Germinal center (tissue), 1 donor: ENCODE data around the gene GPC3.

Experiments used
- DNase-seq: peaks from one replicate; pipeline ENCODE4 v3.0.0; 2012; ENCODE audit warnings: mixed read lengths, low spot score

The GPC3 gene

GRCh38 chrX:133497356-133497755, 488.0 kb downstream of the GPC3 start:
- no peak for DNase-seq

DNA sequence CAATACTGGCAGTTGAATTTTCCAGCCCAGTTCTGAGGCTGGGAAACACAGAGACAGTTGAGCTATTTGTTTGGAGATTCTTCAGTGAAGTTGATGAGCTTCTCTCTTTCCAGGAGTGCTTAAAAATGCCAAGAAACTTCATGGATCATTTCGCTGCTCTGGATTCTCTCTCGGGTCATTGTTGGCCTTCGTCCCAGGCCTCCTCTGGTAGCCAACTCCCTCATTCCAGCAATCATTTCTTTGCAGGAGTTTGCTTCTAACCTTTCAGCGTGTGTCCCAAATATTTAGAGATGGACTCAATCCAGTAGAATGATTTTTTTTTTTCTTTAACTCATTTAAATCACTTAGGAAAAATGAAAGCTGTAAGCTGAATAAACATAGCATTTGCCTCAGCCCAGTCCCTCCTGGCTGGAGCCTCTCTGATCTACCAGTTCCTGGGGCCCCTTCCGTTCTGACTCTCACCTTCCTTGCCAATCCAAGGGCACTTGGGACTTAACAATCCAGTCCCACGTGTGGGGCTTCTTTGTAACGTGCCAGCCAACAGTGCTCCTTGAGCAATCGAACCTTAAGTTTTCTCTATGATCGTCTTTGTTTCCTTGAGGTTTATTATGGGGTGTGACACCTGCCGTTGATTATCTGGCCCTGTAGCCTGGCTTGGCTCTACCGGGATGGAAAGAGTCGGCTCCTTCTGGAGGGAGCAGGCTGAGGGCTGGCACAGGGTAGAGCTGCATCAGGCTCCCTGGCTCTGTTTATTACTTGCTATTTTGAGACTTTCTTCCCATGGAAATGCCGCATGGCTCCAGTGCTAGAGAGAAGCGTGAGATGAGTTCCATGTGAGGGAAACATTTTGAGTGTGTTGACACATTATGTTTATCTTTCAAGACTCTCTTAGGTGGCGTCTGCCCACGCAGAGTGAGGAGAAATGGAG, 489.7 kb downstream of the GPC3 start:
- no peak for DNase-seq

- DNase-seq = no peak
These were observed 492.0 kb downstream of the GPC3 start for GRCh38 chrX:133493366-133493765.

DNA sequence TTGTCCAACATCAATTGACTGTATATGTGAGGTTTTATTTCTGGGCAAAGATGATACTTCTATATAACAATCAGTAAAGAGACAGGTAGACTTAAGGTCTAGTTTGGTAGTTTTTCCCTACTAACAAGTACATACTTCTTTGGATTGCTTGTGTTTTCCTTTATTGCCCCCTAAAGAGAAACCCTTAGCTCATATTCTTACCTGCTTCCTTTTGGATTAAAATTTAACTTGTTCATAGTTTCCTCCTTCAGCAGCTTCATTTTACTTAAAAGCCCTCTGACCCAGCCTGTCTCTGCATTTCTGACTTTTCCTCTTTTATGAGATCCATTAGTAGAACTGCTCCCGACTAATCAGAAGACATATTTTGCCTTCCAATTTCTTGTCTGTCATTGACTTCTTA, 494.4 kb downstream of the GPC3 start:
- DNase-seq = no peak
